HPDE6-E6E7 (cell line): ENCODE results near the gene TPM4.

ENCODE experiments used
- DNase-seq: peaks from one replicate; pipeline ENCODE4 v3.0.0; 2011; ENCODE audit warnings: missing footprints; ENCODE audit errors: extremely low spot score

Gene TPM4

DNA sequence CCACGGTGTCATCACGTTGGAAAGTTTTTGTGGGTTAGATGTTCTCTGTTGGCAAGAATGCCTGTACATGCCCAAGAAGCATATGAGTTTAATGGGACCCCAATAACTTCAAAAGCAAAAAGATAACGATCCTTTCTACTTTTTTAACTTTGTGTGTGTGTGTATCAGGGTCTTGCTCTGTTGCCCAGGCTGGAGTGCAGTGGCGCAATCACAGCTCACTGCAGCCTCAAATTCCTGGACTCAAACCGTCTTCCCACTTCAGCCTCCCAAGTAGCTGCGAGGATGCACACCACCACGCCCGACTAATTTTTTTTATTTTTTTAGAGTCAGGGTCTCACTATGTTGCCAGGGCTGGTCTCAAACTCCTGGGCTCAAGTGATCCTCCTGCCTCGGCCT lies 34.3 kb upstream of the TPM4 start:
- no peak for DNase-seq

DNA sequence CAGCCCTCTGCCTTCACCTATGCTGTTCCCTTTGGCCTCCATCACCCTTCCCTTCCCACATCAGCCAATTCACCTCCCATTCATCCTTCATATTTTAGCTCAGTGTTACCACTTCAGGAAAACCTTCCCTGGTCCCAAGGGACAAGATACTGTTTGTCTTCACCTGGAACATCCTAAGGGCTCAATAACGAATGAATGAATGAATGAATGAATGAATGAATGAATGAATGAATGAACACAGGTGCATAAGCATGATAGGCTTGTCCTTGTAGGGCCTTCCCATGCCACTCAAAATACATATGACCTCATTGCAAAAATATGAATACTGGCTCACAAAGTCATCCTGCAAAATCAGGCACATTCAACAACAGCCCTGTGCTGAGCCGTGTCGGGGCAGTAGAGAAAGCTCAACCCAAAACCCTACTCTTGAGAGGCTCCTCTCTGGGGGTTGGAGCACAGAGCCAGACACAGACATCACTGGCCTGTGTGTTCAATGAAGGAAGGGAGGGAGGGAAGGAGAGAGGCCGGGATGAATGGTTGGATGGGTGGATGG lies 33.7 kb upstream of the TPM4 start:
- no peak for DNase-seq

DNA sequence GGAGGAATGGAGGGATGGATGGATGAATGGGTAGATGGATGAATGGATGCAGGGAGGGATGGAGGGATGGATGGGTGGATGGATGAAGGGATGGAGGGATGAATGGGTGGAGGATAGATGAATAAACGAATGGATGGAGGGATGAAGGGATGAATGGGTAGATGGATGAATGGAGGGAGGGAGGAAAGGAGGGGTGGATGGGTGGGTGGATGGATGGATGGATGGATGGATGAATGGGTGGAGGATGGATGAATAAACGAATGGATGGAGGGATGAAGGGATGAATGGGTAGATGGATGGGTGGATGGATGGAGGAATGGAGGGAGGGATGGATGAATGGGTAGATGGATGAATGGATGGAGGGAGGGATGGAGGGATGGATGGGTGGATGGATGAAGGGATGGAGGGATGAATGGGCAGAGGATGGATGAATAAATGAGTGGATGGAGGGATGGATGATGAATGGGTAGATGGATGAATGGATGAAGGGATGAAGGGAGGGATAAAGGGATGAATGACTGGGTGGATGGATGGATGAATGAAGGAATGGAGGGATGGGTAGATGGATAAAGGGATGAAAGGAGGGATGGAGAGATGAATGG lies 33.0 kb upstream of the TPM4 start:
- no peak for DNase-seq

DNA sequence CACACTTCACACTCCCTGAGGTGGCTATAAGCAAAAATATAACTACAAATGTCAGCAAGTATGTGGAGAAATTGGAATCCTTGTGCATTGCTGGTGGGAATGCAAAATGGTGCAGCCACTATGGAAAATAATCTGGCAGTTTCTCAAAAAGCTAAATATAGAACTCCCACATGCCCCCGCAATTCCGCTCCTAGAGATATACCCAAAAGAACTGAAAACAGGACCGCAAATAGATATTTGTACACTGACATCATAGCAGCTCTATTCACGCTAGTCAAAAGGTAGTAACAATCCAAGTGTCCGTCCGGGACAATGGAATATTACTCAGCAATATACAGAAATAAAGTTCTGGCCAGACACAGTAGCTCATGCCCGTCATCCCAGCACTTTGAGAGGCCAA lies 31.5 kb upstream of the TPM4 start:
- no peak for DNase-seq

DNA sequence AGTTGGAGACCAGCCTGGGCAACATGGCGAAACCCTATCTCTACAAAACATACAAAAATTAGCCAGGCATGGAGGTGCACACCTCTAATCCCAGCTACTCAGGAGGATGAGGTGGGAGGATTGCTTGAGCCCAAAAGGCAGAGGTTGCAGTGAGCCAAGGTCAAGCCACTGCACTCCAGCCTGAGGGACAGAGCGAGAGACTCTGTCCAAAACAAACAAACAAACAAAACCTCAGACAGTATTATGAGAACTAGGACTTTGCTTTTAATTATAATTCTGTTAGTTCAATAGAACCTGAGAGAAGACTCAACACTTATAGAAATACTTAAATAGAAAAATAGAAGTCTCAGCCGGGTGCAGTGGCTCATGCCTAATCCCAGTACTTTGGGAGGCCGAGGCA lies 31.1 kb upstream of the TPM4 start:
- DNase-seq: no peak

DNA sequence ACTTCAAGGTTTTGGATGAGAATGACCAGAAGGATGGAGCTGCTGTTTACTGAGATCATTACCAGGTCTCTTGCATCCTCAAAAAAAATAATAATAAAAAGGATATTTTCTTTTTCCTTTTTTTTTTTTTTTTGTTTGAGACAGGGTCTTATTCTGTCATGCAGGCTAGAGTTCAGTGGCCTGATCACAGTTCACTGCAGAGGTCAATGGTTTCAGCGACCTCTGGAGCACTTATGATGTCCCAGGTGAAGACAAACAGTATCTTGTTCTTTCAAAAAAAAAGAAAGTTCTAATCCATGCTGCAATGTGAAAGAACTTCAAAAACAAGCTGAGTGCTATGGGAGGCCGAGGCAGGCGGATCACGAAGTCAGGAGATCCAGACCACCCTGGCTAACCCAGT lies 30.4 kb upstream of the TPM4 start:
- no peak for DNase-seq

DNA sequence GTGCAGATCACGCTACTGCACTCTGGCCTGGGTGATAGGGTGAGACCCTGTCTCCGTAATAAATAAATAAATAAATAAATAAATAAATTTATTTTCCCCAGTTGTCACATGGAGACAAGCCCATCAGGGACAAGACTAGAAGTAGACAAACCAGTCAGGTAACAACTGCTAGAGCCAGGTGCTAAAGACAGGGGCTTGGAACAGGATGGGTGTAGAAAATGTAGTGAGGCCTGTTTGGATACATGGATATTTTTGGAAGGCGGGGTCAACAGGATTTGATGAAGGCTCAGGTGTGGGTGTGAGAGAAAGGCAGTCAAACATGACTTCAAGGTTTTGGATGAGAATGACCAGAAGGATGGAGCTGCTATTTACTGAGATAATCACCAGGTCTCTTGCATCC lies 27.7 kb upstream of the TPM4 start:
- DNase-seq: no peak

DNA sequence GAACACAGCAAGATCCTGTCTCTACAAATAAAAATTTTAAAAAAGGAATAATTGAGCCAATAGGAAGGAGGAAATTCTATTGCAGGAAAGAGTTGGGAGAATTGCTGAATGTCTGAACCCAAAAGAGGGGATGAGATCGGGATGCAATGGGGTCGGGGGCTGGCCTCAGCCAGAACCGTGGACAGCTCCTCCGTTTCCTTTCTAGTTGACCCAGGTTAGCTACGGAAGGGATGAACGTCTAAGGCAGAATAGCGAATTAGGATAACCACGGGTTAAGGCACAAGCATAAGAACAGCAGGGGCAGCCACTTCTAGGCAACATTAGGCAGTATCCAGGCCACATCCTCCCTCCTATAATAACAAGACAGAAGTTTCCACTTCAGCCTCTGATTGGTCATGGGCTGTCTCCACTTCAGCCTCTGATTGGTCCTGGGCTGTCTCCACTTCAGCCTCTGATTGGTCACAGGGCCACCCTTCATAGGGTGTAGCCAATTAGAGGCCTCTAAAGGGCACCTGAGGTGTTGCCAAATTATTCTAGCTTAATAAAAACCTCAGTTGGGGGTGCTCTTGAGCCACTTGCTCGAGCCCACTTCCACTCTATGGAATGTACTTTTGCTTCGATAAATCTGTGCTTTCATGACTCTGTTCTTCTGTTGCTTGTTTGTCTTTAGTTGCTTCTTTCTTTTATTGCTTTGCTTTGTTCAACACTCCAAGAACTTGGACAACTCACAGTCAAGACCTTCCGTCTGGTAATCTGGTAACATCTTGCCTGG lies 24.9 kb upstream of the TPM4 start:
- no peak for DNase-seq

DNA sequence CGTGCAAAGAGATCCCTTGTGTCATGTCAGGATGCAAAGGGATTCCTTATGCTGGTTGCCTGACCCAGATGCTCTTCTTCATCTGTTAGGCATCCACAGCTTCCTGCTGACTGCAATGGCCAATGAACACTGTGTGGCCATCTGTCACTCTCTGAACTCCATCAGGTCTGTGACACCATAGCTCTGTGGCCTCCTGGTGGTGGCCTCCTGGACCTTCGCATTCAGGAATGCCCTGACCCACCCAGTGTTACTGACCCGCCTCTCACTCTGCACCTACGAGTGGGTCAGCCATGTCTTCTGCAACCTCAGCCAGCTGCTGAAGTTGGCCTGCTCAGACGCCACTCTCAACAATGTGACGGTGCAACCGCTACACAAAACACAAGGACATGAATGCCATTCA lies 23.9 kb upstream of the TPM4 start:
- no peak for DNase-seq

DNA sequence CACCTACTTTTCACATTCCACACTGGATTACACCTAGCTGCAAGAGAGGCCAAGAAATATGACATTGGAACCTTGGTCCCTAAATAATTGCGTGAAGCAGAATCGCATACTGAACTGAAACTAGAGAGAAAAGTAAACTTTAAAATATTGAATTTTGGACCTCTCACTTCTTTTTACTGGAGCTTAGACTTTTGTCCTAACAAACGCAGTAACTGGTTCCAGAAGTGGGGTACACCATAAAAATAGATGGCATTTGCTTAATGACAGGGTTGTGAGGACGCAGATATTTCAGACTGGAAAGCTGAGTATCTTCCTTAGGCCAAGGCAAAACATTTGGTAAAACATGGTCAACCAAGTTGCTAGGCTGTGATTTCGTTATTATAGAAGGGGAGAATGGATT lies 19.2 kb upstream of the TPM4 start:
- DNase-seq: no peak

DNA sequence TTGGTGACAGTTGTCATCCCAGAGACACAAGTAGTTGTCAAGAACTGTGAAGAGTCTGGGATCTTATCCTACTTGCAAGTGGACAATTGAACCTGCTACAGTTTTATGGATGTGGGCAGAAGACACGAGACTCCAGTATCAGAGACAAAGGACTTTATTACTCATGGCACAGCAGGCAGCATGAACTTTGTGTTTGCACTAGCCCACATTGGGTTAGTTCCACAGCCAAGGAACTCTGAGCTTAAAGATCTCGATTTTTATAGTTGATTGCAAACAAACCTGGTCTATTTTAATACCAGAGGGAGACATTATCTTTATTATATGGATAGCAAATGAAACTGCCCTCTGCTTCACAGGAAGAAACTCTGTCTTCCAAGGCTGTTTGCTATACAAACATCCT lies 16.0 kb upstream of the TPM4 start:
- DNase-seq: no peak

DNA sequence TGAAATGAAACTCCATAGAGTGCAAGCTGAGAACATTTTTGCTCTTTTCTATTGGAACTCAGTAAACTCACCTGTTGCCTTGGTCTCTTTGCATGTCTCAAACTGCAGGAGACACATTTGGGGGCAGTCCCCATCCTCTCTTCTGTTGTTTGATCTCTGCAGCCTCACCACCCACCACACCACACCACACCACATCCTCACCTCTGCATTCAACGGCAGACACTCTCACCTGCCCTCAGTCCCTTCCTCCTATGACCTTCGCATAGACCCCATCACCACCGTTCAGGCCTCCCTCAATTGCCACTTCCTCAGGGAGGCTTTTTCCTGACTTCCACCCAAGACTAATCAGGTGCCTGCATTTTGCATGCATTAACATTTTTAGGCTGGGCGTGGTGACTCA lies 14.4 kb upstream of the TPM4 start:
- no peak for DNase-seq

DNA sequence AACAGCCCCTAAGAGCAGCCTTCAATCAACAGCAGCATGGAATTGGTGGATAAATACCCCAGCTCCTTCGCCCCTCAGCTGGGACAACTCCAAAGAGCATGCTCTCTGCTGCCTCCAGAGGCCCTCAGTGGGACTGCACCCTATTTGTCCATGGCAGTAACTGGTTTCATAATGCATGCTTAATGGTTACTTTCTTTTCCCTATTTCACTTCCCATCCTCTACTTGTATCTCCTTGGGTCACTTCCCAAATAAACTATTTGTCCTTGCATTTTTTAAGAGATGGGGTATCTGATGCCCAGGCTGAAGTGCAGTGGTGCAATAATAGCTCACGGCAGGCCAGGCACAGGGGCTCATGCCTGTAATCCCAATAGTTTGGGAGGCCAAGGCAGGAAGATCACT lies 13.5 kb upstream of the TPM4 start:
- no peak for DNase-seq

DNA sequence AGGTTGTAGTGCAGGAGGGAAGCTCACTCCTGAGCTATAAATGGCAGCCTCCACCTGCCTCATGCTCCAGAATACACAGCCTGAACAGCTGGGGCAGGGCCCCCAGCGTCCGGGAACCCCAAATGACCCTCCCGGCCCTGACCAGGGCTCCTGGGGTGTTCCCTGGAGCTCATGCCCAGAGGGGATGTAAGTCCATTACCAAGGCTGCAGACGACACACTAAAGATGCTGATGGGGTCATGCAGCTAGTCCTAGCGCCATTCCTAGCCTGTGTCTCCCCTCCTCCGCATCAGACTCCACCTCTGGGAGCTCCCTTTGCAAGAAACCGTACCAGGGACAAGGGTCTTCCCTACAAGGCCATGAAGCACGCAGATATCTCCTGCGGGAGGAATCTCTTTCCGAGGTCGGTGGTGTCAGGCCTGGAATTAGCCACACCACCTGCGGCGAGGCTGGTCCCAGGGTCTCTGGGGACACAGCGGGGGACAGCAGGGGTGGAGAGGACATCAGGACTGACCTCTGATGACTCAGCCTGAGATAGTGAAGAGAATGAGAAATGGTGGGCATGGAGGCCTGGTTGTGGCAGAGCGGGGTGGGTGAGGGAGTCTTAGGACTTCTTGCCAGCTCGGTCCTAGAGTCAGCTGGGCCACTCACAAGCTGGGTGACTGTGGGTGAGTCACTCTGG lies 11.9 kb upstream of the TPM4 start:
- DNase-seq: no peak

DNA sequence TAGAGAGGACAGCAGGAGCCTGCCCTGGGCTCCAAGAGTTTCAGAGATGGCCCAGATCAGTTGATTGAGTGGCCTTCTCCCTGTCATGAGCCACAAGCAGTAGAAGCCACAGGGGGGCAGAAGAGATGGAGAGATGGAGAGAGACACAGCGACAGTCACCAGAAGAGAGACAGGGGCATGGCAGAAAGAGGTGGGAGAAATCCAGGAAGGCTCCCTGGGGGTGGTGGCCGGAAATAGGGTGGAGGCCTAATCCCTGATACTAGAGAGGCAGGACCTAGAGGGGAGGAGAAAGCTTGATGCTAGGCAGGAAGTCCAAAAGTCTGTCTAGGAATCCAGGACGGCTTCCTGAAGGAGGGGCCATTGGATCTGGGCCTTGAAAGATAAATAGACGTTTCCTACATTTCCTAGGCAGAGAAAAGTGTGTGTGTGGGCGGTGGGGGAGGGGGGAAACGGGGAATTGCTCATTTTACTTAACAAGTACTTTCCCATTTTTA lies 9.6 kb upstream of the TPM4 start:
- DNase-seq: no peak

DNA sequence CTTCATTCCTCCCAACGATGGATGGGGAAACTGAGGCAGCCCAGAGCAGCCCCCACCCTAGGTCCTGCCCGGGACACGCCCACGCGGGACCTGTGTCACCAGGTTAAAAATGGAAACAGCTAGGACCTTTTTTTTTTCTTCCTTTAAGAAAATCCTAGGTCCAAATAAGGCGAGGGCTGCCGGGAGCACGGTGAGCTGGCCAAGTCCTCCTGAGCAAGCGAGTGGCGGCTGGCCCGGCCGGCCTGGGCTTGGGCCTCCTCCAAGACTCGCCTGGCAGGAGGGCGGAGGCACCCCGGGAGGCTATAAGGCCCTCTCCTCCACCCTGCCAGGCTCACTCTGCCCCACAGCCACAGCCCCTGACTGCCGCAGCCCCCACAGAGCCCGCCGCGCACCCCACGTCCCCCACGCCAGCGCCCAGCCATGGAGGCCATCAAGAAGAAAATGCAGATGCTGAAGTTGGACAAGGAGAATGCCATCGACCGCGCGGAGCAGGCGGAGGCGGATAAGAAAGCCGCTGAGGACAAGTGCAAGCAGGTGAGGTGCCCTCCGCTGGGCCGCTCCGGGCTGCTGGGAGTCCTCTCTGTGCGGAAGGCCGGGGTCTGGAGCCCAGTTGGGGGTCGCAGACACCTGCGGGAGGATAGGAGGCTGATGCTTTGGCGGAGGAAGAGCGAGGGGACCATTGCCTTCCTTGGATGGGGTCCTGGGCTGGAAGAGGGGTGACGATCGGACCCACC lies 8.9 kb upstream of the TPM4 start:
- DNase-seq: peak; percentile 84

DNA sequence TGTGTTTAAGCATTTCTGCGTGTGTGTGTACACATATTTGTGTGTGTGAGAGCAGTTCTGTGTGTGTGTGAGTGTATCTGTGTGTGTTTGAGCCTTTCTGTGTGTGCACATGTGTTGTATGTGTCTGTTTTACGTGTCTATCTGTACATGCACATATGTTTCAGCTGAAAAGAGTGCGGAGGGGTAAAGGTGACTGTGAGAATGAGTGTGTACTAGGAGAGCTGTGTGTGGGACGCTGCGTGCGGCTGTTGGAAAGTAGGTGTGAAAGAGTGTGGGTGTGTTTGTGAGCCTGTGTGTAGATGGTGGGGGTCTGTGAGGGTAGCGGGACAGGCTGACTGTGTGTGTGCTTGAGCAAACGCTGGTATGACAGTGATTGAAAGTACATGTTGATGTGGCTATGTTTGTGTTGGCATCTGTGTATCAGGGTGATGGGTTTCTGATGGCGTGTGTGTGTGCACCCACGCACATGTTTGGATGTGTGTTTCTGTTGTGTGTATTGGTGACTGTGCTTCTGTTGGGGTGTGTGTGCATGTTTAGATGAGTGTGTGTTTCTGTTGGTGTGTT lies 7.5 kb upstream of the TPM4 start:
- no peak for DNase-seq

DNA sequence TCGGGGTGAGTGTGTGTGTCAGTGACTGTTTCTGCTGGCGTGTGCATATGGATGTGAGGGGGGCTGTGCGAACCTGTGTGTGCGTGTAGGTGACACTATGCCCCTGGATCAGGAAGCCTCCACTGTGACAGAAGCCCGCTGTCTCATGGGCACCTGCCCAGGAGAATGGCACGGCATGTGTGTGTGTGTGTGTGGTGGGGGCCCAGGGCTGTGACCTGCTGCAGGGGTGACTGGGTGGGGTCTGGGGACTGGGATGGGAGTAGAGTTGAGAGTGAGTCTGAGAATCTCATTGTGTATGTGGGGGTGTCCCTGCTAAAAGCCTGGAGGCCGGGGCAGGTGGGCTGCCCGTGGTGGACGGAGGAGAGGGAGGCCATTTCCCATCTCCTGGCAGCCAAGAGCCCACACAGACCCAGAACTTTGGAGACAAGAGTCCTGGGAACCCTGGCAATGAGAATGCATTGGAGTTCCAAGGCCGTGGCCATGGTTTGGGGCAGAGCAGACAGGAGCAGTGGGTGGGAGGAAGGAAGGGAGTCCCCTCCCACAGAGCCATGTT lies 6.4 kb upstream of the TPM4 start:
- no peak for DNase-seq

DNA sequence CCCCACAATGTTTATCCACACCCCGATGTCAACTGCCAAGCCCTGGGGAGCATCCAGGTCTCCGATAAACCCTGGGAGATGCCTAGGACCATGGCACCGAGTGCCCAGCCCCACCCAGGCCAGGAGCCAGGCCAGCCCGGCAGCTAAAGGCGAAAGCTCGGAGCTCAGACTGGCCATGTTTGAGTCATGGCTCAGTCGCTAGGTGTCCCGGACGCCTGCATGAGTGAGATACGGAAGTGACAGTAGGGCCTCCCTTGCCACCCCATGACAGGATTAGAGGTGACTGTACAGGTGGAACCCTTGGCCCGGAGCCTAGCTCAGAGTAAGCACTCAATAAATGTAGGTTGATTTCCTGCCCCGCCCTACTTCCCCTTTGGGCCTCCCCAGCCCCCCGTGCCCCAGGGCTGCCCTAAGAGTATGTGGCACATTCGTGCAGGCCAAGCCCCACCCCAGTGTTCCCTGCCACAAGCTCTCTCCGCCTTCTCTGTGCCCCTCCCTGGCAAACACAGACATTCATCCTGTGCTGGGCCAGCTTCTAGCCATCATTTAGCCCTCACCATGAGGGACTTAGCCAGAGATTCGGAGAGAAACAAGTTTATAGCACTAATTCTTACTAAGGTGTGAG lies 5.8 kb upstream of the TPM4 start:
- peak; percentile 64 for DNase-seq

DNA sequence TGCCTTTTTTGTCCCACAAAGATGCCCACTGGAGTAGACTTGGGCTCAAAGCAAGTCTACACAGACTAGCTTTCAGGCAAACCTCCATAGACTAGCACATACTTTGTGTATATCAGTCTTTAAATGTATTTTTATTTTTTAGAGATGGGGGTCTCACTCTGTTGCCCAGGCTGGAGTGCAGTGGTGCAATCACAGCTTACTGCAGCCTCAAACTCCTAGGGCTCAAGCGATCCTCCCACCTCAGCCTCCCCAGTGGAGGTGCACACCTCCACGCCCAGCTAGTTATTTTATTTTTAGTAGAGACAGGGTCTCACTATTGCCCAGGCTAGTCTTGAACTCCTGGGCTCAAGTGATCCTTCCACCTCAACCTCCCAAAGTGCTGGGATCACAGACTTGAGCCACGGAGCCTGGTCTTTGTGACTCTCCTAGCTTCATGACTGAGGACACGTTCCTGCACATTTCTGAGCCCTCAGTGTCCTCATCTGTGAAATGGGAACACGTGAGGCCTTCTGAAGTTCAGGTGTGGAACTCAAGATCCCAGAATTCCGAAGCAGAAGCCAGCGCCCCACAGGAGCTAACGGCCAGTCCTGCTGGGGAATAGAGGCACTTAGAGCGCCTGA lies 5.1 kb upstream of the TPM4 start:
- no peak for DNase-seq

DNA sequence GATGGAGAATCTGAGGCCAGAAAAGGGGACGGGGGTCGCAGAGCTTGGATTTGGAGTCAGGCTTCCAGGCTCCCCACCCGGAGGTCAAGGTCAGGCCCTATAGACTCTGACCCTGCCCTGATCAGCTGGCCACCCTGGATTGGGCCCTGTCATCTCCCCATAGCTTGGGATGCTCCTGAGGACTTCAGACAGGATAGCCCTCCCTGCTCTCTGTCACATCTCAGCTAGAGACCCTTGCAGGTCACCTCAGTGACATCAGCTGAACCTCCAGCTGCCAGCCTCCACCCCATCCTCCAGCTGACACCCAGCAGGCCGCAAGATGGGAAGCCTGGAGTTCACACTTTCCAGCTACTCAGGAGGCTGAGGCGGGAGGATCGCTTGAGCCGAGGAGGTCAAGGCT lies 2.8 kb upstream of the TPM4 start:
- no peak for DNase-seq
